Muscle of back (tissue), 11 donors: ENCODE measurements around the gene PRICKLE2. TPM values are rescaled to one million over a fixed set of nuclear protein-coding genes. Genes with fewer than 3 reads are reported as not detected.
A peak's percentile ranks its signal among the peaks of the same experiment; 100 is the strongest.

Experiments
- DNase-seq, 3 donors: peaks; one replicate each; pipeline versions ENCODE4 v3.0.0 to v3.0.0-alpha.2; 2013
- polyA plus RNA-seq, 10 donors: library from polyadenylated mRNA; unstranded; fragments of 120-200 nt; gene quantifications; one replicate each; pipeline ENCODE4 v1.2.1, GENCODE V29; 2013; ENCODE audit not compliant: insufficient read length in 10 of 10

PRICKLE2 gene
- polyA plus RNA-seq, 10 donors, result 6.6 to 15.5 (median 9.7) TPM

DNA sequence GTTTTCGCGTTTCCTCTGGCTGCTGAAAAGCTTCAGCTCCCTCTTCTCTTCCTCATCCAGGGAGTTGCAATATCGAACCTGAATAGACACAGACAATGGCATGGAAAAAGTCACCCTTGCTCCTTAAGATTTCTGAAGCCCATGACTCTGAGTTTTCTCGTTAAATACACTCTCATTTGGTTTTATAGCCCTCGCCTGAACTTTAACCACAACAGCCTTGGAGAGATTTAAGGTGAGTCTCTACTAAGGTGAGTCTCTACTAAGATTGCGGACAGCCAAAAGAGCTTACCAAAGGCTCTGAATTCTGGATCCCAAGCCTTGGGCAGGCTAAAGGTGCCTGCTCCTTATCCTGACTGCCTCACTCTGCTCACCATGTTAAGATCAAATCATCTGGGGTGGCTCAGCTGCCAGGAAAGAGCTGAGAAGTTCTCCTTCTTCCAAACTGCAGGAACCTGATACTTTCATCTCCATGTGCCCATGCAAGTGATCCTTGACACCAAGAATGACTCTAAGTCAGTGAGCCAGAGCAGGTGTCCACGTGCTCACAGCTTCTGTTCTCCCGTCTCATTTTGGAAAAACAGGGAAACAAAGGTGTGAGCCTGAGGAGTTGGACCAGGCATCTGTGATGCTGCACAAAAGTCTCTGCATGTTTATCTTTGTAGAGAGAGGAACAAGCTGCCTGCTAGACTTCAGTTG, 65.1 kb downstream of the PRICKLE2 start:
- DNase-seq, result no peak

DNA sequence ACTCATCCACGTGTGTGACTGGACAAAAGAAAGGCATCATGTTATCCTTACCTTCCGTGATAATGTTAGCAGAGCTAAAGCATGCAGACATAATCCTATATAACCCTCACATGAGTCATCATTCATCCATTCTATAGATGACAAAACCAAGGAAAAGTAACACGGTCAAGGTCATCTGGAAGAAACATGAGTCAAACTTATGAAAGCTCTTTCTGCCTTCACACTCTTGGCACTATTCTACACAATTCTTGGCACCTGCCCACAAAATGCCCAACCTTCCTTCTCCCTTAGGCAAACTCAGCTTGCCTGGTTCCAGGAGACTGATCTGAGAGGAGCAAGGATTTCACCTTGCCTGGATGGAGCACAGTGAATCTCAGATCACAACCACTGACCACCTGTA, 66.9 kb downstream of the PRICKLE2 start:
- no peak for DNase-seq

- no peak for DNase-seq
Measured at GRCh38 chr3:64157150-64158035, 67.9 kb downstream of the PRICKLE2 start.

DNA sequence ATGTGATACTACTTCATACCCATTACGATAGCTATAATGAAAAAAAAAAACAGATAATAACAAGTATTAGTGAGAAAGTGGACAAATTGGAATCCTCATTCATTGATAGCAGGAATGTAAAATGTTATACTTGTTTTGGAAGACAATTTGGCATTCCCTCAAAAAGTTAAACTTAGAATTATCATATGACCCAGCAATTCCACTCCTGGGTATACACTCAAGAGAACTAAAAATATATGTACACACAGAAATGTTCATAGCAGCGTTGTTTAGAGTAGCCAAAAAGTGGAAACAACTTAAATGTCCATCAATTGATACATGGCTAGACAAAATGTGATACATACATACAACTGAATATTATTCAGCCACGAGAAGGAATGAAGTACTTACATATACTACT, 69.9 kb downstream of the PRICKLE2 start:
- peak in 1 of 3 donors; percentile 61 for DNase-seq

- DNase-seq, result no peak
Measured at GRCh38 chr3:64152676-64153466, 72.4 kb downstream of the PRICKLE2 start.

- peak in 1 of 3 donors; percentile 61 for DNase-seq
Measured at GRCh38 chr3:64152086-64152485, 73.2 kb downstream of the PRICKLE2 start.

GRCh38 chr3:64151342-64151871, 73.9 kb downstream of the PRICKLE2 start:
- no peak for DNase-seq

DNA sequence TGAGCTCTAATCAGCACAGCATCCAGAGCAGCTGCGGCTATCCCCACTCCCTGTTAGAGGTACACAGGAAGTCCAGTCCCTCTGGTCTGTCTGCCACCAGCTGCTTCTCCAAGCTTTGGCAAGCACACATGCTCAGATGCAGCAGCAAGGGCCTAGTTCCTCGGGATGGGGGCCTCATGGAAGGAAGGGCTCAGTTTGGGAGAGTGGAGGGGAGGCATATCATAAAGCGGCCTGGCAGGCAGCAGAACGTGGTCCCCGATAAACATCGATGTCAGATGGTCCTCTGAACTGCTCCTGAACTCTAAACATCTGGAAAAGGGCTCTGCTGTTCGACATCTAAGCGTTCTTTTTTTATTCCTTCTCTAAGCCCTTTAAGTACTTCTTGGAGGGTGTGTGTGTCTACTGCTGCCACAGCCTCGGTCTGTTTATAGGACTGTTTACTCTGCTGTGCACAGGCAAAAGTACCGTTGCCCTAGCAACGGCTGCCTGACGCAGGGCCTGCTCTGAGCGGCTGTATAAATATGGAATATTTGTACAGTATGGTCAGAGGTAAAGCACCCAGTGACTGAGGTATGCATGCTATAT, 74.6 kb downstream of the PRICKLE2 start:
- peak; percentile 90 to 96 (median 90) for DNase-seq

GRCh38 chr3:64149886-64150285, 75.4 kb downstream of the PRICKLE2 start:
- DNase-seq, result peak in 1 of 3 donors; percentile 50

- no peak for DNase-seq
Measured at GRCh38 chr3:64148955-64149653, 76.2 kb downstream of the PRICKLE2 start.

- DNase-seq, result no peak
Measured at GRCh38 chr3:64147211-64147610, 78.1 kb downstream of the PRICKLE2 start.

GRCh38 chr3:64145438-64145837, 79.8 kb downstream of the PRICKLE2 start:
- no peak for DNase-seq

GRCh38 chr3:64144241-64144900, 80.9 kb downstream of the PRICKLE2 start:
- DNase-seq, result no peak

GRCh38 chr3:64143409-64144130, 81.7 kb downstream of the PRICKLE2 start:
- peak in 2 of 3 donors; percentile 58 to 83 for DNase-seq

GRCh38 chr3:64141476-64141875, 83.8 kb downstream of the PRICKLE2 start:
- no peak for DNase-seq

GRCh38 chr3:64140651-64141050, 84.6 kb downstream of the PRICKLE2 start:
- peak in 1 of 3 donors; percentile 34 for DNase-seq

GRCh38 chr3:64138656-64139375, 86.5 kb downstream of the PRICKLE2 start:
- no peak for DNase-seq

DNA sequence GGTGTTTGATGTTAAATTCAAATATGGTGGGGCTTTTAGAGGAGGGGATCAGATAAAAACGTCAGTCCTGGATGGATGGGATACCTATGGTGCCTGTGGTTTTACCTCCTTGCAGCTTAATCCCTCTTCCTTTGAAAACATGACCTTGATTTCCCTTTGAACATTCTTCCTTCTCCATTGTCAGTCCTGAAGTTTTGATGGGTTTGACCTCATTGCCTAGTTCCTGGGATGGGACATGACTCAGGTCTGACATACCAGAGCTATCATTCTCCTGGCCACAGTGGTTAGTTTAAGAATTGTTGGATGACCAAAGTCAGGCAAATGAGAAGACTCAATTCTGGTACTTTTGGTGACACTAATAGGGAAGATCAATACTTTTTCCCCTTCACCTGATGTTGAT, 87.2 kb downstream of the PRICKLE2 start:
- no peak for DNase-seq

GRCh38 chr3:64134882-64135281, 90.4 kb downstream of the PRICKLE2 start:
- DNase-seq, result no peak
